HG03280 (cell line): ENCODE results near the gene ARL11.
"Not testable (repeated sequence)": the region's sequence is repeated elsewhere in the genome, so short reads cannot be mapped to it uniquely, and the experiment has no call there.

ENCODE experiments used
- ATAC-seq: cut with Tn5 transposase; IDR thresholded peaks from one replicate; pipeline ENCODE4 v1.9.1; 2021; ENCODE audit warnings: mild to moderate bottlenecking, moderate library complexity; ENCODE audit not compliant: unreplicated experiment

Gene ARL11

DNA sequence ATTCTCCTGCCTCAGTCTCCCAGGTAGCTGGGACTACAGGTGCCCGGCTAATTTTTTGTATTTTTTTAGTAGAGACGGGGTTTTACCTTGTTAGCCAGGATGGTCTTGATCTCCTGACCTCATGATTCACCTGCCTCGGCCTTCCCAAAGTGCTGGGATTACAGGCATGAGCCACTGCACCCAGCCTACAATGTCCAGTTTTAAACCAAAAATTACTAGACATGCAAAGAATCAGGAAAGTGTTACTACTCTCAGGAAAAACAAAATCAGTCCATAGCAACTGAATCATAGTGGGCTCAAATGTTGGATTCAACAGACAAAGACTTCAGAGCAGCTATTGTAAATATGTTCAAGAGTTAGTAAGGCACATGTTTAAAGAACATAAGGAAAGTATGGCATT lies 16.3 kb upstream of the ARL11 start:
- ATAC-seq: not testable (repeated sequence)

- ATAC-seq: no peak
Observed at GRCh38 chr13:49615836-49616675, 12.3 kb upstream of the ARL11 start.

GRCh38 chr13:49616676-49617065 lies 11.6 kb upstream of the ARL11 start:
- ATAC-seq: no peak

GRCh38 chr13:49620170-49620621 lies 8.1 kb upstream of the ARL11 start:
- peak; percentile 66 for ATAC-seq

DNA sequence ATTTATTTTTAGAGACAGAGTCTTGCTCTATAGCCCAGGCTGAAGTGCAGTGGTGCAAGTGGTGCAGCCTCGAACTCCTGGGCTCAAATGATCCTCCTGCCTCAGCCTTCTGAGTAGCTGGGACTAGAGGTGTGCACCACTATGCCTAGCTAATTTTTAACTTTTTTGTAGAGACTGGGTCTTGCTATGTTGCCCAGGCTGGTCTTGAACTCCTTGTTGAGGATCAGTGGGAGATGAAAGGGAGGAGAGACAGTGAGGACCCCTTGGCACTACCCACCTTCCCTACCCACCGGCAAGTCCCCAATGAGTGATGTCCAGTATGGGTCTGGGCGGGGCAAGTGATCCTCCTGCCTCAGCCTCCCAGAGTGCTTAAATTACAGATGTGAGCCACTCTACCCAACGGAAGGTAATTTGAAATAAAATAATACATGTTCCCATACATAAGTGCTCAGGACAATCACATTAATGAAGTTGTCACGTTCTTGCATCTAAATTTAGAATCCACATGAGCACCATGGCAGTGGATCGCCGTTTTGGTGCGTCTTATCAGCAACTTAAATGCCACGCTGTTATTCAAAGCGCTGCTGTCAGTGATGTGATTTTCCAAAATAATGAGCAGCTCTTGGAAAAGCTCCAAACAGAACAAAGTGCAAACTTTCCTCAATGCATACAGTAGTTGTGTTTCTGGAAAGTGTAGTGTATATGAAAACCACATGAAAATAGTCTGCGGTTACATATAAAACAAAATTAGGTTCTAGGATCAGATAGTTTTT lies 5.9 kb upstream of the ARL11 start:
- no peak for ATAC-seq

DNA sequence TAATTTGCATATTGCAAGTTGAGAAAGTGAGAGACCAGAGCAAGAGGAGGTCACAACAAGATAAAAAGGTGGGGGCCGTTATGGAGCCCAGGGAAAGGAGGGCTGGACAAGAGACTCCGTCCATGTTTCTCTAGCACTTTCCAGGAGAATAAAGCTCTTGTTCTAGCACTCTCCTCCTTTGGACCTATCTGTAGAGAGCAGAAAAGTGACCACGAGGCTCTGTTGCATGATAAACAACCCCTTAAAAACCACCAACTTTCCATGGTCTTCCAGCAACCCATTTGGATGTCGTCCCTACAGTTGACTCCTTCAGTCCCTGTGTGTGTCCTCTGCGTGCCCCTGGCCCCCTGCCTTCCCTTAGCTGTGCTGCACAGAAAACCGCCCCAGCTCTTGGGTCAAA lies 4.1 kb upstream of the ARL11 start:
- ATAC-seq: no peak

GRCh38 chr13:49625392-49626079 lies 2.8 kb upstream of the ARL11 start:
- no peak for ATAC-seq

DNA sequence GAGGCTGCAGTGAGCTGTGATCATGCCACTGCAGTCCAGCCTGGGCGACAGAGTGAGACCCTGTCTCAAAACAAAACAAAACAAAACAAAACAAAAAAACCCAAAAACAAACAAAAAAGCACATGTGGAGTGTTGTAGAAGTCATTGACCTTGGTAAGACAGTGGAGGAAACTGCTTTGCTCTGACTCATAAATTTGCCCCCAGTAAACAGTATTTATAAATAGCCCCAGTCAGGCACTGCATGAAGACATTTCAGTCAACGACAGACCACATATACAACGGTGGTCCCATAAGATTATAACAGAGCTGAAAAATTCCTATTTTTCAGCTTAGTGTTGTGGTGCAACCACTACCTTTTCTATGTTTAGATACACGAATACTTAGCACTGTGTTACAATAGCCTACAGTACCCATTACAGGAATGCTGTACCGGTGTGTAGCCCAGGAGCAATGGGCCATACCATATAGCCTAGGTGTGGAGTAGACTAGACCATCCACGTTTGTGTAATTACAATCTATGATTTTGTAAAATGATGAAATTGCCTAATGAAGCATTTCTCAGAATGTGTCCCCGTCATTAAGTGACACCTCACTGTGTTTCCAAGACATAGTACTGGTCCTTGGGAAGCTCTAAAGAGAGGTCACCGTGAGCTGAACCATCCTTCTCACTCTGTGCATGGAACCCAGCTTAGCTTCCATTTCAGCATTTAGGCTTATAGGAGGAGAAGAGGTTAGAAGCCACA lies 1.1 kb downstream of the ARL11 start:
- no peak for ATAC-seq

DNA sequence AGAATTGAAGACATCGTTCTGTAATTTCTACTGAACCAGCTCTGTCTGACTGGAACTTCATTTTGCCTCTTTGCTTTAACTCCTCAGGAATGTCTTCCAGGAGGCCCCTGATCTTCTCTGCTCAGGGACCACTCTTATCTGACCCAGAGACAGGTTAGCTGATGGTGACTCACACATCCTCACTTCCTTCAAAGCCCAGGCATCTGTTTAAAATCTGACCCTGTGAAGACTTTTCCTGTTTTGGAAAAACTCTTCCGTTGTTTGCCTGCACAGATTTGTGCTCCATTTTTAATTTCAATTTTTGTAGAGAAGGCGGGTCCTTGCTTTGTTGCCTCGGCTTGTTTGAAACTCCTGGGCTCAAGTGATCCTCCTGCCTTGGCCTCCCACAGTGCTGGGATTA lies 1.6 kb downstream of the ARL11 start:
- no peak for ATAC-seq

- ATAC-seq: no peak
Observed at GRCh38 chr13:49630580-49630979, 2.3 kb downstream of the ARL11 start.

DNA sequence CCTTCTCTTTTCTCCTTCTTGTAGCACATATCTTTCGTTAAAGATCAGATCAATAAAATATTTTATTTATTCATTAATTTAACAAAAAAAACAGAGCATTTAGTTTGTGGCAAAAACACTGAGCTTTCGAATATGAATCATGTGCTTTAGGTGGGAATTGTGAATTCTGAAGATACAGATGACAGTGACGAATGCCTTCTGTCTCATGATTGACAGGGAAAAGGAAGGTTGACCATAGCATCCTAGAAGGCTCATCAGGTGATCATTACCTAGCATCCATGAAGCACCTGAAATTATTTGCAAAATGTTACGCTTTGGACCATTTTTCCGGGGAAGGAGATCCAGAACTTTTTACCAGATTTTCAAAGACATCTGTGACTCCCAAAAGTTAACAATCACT lies 3.8 kb downstream of the ARL11 start:
- no peak for ATAC-seq

DNA sequence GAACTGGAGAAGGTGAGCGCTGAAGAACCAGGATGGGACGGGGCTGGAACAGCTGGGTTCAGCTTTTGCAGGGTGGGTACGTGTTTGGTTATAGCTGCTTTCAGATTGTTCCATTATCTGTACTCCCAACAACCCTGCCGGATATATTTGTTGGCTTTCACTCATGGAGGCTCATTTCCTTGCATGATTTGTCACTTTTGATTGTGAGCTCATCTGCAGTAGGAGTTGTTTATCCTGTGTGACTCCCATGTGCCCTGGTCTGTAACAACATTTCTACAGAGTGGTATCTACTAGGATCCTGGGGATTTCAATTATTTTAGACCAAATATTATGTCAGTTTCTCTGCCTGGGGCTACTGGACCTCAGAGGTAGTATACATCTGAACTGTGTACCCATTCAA lies 5.4 kb downstream of the ARL11 start:
- ATAC-seq: no peak

DNA sequence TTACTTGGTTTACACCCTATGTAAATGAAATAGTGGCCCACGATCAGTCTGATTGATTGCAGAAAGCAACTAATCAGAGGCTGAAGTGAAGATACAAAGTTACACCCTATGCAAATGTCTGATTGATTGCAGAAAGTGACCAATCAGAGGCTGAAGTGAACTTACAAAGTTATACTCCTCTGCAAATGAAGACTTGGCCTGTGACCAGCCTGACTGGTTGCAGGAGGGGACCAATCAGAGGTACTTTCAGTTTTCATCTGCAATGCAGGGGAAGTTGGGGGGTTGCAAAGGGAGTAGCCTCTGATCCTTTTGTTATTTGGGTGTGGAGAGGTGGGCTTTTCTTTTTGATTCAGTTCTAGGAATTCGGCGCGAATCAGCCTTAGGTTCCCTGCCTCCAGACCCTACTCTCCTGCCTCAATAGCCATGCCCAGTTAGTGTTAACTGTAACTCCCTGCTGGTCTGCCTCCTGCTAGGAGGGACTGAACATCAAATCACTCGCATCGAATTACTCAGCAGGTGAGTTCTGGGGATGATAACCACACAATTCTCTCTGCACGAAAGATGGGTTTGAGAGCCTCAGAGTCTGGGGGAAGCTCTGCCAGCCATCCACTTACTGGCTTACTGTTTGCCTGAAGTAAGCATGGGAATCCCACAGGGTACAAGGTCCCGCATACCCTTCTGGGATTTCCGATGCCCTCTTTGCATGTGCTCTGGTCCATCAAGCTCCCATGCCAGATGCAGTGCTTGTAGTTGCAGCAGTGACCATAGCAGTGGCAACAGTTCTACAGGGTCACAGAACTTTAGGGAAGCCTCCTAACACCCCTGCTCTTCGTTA lies 7.5 kb downstream of the ARL11 start:
- peak; percentile 79 for ATAC-seq

- no peak for ATAC-seq
Observed at GRCh38 chr13:49636705-49637104, 8.4 kb downstream of the ARL11 start.

DNA sequence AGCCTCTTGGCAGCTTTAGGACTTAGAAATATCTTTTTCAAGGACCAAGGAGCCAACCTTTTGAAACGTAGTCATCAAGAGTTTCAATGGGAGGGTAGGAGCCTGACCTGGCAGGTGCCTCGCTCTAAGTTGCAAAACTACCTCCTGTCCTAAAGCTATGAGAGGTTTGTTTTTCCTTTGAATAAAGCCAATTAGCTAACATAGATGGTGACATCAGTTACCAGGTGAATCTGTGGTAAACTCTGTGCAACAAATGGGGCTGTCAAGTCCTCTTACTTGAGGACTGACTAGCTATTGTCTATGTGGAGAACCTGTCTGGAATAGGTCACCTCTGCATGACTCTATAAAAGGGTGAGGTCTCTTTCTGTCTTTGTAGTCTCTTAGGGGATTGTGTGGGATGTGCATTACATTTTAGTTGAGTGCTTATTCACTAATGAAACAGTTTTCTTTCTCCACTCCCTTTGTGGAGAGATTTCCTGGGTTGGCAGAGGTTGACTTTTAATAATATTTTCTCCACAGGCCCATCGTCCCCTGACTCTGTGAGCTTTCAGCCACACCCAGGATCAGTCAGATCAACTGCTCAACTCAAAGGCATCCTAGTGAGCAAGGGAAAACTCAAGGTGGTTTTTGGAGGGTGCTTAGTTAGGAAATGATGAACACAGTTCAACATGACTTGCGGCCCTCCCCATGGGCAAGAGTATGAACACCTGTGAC lies 9.9 kb downstream of the ARL11 start:
- no peak for ATAC-seq

- no peak for ATAC-seq
Observed at GRCh38 chr13:49638744-49639072, 10.4 kb downstream of the ARL11 start.

- no peak for ATAC-seq
Observed at GRCh38 chr13:49641801-49642291, 13.5 kb downstream of the ARL11 start.

DNA sequence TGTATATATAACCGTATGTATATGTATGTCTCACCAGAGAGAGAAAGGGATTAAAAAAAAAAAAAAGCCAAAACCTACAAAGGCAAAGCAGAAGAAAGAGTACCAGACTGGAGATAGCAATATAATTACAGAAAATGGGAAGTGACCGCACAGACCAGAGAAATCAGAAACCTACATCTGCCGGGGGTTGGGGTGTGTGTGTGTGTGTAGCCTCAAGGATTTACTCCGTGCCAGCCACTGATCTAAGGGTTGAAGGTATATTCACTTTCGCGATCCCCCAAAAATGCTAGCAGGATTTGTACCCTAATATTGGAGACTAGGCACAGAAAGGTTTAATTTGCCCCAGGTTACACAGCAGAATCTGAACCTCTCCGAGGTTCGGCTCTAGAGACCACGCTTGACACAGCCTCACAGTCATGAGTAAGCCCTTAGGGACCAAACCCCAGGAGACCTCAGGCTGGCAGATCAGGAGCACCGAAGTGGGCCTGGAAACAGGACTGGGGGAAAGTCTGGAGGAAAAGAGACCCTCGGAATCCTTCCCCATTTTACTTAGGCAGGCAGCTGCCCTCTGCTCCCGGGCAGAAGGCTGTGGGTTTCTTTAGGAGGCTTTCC lies 14.8 kb downstream of the ARL11 start:
- ATAC-seq: no peak

DNA sequence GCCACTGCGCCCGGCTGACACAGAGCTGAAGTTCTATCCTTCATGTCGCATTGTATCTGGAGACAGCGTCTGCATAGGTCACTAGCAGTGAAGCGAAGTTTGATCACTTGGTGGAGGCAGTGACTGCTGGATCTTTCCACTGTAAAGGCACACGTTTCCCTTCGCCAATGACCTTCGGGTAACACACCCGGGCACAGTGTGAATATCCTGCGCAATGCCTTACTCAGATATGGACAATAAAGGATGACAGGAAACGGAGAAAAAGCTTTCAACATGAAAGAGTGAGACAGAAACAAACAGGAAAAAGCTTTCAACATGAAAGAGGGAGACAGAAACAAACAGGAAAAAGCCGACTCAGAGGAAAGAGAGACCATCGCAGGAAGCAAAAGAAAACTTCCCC lies 17.1 kb downstream of the ARL11 start:
- ATAC-seq: no peak
